SK-N-SH treated with all-trans-retinoic acid at 6 μM for 48 hours (cell line): ENCODE measurements around the gene MACROD1.

Experiments
- ATAC-seq: fragments of 200-7000 bp; cut with Tn5 transposase; 3 replicates; pipeline ENCODE4 v1.9.1; 2020; ENCODE audit warnings: mild to moderate bottlenecking, moderate library complexity
- ARNTL ChIP-seq: fragments of 450-650 bp; formaldehyde crosslinking; IDR thresholded peaks from 2 replicates; pipeline ENCODE4 v1.5.0; 2020; ENCODE audit warnings: low read depth, mild to moderate bottlenecking, moderate library complexity, borderline replicate concordance
- BACH2 ChIP-seq: fragments of 250-450 bp; sonication (Bioruptor Pico); IDR thresholded peaks from 2 replicates; pipeline ENCODE4 v1.9.0; 2021; ENCODE audit warnings: mild to moderate bottlenecking, borderline replicate concordance
- CREB5 ChIP-seq: fragments of 250-450 bp; sonication (Bioruptor Pico); IDR thresholded peaks from 2 replicates; pipeline ENCODE4 v1.5.1; 2020; ENCODE audit warnings: low read depth, mild to moderate bottlenecking, moderate library complexity
- ESRRG ChIP-seq: fragments of 250-450 bp; sonication (Bioruptor Pico); IDR thresholded peaks from 2 replicates; pipeline ENCODE4 v1.6.1; 2021; ENCODE audit warnings: mild to moderate bottlenecking
- GLIS3 ChIP-seq: fragments of 250-450 bp; sonication (Bioruptor Pico); IDR thresholded peaks from 2 replicates; pipeline ENCODE4 v1.5.0; 2020; ENCODE audit warnings: mild to moderate bottlenecking, moderate library complexity
- ISL1 ChIP-seq: fragments of 250-450 bp; sonication (Bioruptor Pico); IDR thresholded peaks from 2 replicates; pipeline ENCODE4 v2.1.2; 2022; ENCODE audit warnings: mild to moderate bottlenecking, moderate library complexity
- OSR1 ChIP-seq: fragments of 250-450 bp; sonication (Bioruptor Pico); IDR thresholded peaks from 2 replicates; pipeline ENCODE4 v1.8.0; 2022; ENCODE audit warnings: moderate library complexity, mild to moderate bottlenecking, inconsistent platforms
- PATZ1 ChIP-seq: fragments of 250-450 bp; sonication (Bioruptor Pico); IDR thresholded peaks from 2 replicates; pipeline ENCODE4 v1.8.0; 2020; ENCODE audit warnings: mild to moderate bottlenecking, moderate library complexity, borderline replicate concordance
- RARB ChIP-seq: fragments of 250-450 bp; sonication (Bioruptor Pico); IDR thresholded peaks from 2 replicates; pipeline ENCODE4 v1.8.0; 2021; ENCODE audit warnings: mild to moderate bottlenecking, moderate library complexity
- SNAI2 ChIP-seq: fragments of 250-450 bp; sonication (Bioruptor Pico); IDR thresholded peaks from 2 replicates; pipeline ENCODE4 v1.5.0; 2020; ENCODE audit warnings: mild to moderate bottlenecking, moderate library complexity
- TCF4 ChIP-seq: fragments of 250-450 bp; sonication (Bioruptor Pico); IDR thresholded peaks from 2 replicates; pipeline ENCODE4 v1.8.0; 2021; ENCODE audit warnings: mild to moderate bottlenecking, moderate library complexity, borderline replicate concordance
- TOX ChIP-seq: fragments of 250-450 bp; sonication (Bioruptor Pico); IDR thresholded peaks from 2 replicates; pipeline ENCODE4 v1.8.0; 2021; ENCODE audit warnings: mild to moderate bottlenecking, moderate library complexity, borderline replicate concordance
- TSHZ2 ChIP-seq: fragments of 250-450 bp; sonication (Bioruptor Pico); IDR thresholded peaks from 2 replicates; pipeline ENCODE4 v1.5.0; 2020; ENCODE audit warnings: mild to moderate bottlenecking, moderate library complexity
- ZC3H10 ChIP-seq: fragments of 250-450 bp; sonication (Bioruptor Pico); IDR thresholded peaks from 2 replicates; pipeline ENCODE4 v1.5.1; 2021; ENCODE audit warnings: mild to moderate bottlenecking, moderate library complexity
- ZFP3 ChIP-seq: fragments of 250-450 bp; sonication (Bioruptor Pico); IDR thresholded peaks from 2 replicates; pipeline ENCODE4 v1.5.0; 2020; ENCODE audit warnings: mild to moderate bottlenecking, moderate library complexity
- ZFP30 ChIP-seq: fragments of 450-650 bp; formaldehyde crosslinking; IDR thresholded peaks from 2 replicates; pipeline ENCODE4 v1.5.0; 2022; ENCODE audit warnings: mild to moderate bottlenecking, moderate library complexity
- ZNF565 ChIP-seq: fragments of 450-650 bp; formaldehyde crosslinking; conservative IDR thresholded peaks from 2 replicates; pipeline ENCODE4 v1.5.0; 2020; ENCODE audit warnings: low read depth, mild to moderate bottlenecking, moderate library complexity
- ZNF70 ChIP-seq: fragments of 450-650 bp; formaldehyde crosslinking; IDR thresholded peaks from 2 replicates; pipeline ENCODE4 v1.5.0; 2020; ENCODE audit warnings: mild to moderate bottlenecking, moderate library complexity
- ZNF8 ChIP-seq: fragments of 450-650 bp; formaldehyde crosslinking; IDR thresholded peaks from 2 replicates; pipeline ENCODE4 v1.5.0; 2020; ENCODE audit warnings: mild to moderate bottlenecking, moderate library complexity

The MACROD1 gene

GRCh38 chr11:64008914-64009633 lies 156.8 kb downstream of the MACROD1 start:
- no peak for ATAC-seq
- TF ChIP-seq ZNF8 (no peak), ZNF565 (CRISPR knock-in tag) (no peak), ZFP3 (CRISPR knock-in tag) (peak; percentile 91), GLIS3 (CRISPR knock-in tag) (no peak)

GRCh38 chr11:64008283-64008913 lies 157.5 kb downstream of the MACROD1 start:
- no peak for ATAC-seq
- TF ChIP-seq ZFP3 (CRISPR knock-in tag) = no peak
- TF ChIP-seq ZFP30 = no peak
- no peak for TF ChIP-seq ISL1 (CRISPR knock-in tag)
- no peak for TF ChIP-seq PATZ1 (CRISPR knock-in tag)
- TF ChIP-seq ARNTL (CRISPR knock-in tag) = no peak
- no peak for TF ChIP-seq ZC3H10 (CRISPR knock-in tag)
- no peak for TF ChIP-seq ZNF565 (CRISPR knock-in tag)
- TF ChIP-seq, all 23 proteins: peak for 0

- TF ChIP-seq BACH2 (no peak), ESRRG (CRISPR knock-in tag) (no peak), ARNTL (CRISPR knock-in tag) (no peak), ZNF565 (CRISPR knock-in tag) (no peak), CREB5 (CRISPR knock-in tag) (no peak), TOX (CRISPR knock-in tag) (no peak), OSR1 (CRISPR knock-in tag) (no peak), ZNF70 (CRISPR knock-in tag) (no peak), ZNF8 (no peak), TSHZ2 (CRISPR knock-in tag) (no peak), SNAI2 (no peak), ZFP30 (no peak), TCF4 (CRISPR knock-in tag) (no peak), PATZ1 (CRISPR knock-in tag) (no peak), ZFP3 (CRISPR knock-in tag) (no peak), RARB (CRISPR knock-in tag) (no peak)
- peak; percentile 33 for ATAC-seq
Measured at GRCh38 chr11:64007629-64008282, 158.2 kb downstream of the MACROD1 start.
